Stimulated activated CD4-positive, alpha-beta T cell treated with anti-CD3 and anti-CD28 coated beads, TNF-alpha, amount 100 ng/mL, for 48 hours (primary cell): Measurements from ENCODE around the gene BAHCC1.

Source experiments
- DNase-seq, 3 donors: peaks; one replicate each; pipeline ENCODE4 v3.0.0-alpha.2; 2020; ENCODE audit warnings: low read depth in 3 of 3

Gene BAHCC1

GRCh38 chr17:81398176-81398831, 3.0 kb downstream of the BAHCC1 start:
- no peak for DNase-seq

- DNase-seq = no peak
These were observed 3.7 kb downstream of the BAHCC1 start for GRCh38 chr17:81398832-81399411.

- DNase-seq = no peak
These were observed 4.4 kb downstream of the BAHCC1 start for GRCh38 chr17:81399481-81400153.

GRCh38 chr17:81400154-81400977, 5.1 kb downstream of the BAHCC1 start:
- DNase-seq = no peak

- DNase-seq = no peak
These were observed 5.9 kb downstream of the BAHCC1 start for GRCh38 chr17:81400996-81401722.

- DNase-seq = no peak
These were observed 6.7 kb downstream of the BAHCC1 start for GRCh38 chr17:81401723-81402529.

- no peak for DNase-seq
These were observed 7.3 kb downstream of the BAHCC1 start for GRCh38 chr17:81402530-81402941.

GRCh38 chr17:81402981-81403467, 7.8 kb downstream of the BAHCC1 start:
- DNase-seq = no peak

GRCh38 chr17:81403671-81404534, 8.6 kb downstream of the BAHCC1 start:
- no peak for DNase-seq

- no peak for DNase-seq
These were observed 9.4 kb downstream of the BAHCC1 start for GRCh38 chr17:81404558-81405165.

- no peak for DNase-seq
These were observed 10.2 kb downstream of the BAHCC1 start for GRCh38 chr17:81405411-81405872.

GRCh38 chr17:81406117-81406953, 11.1 kb downstream of the BAHCC1 start:
- DNase-seq = no peak

GRCh38 chr17:81408049-81408448, 12.8 kb downstream of the BAHCC1 start:
- no peak for DNase-seq

GRCh38 chr17:81409190-81409935, 14.1 kb downstream of the BAHCC1 start:
- DNase-seq = no peak

GRCh38 chr17:81410852-81411251, 15.6 kb downstream of the BAHCC1 start:
- DNase-seq = no peak

GRCh38 chr17:81411305-81411704, 16.0 kb downstream of the BAHCC1 start:
- DNase-seq = no peak

GRCh38 chr17:81412490-81413093, 17.3 kb downstream of the BAHCC1 start:
- peak in 1 of 3 donors; percentile 41 for DNase-seq
